HL-60 (cell line): Measurements from ENCODE around the gene AFAP1.

Source experiments
- DNase-seq, 2 experiments: peaks; one replicate each; pipeline ENCODE4 v3.0.0-alpha.2; 2010 to 2020; ENCODE audit warnings: low read depth in 1 of 2, low spot score in 1 of 2
- H3K27ac ChIP-seq: fragments of 250-450 bp; sonication (Bioruptor Pico); replicated peaks from 2 replicates; pipeline ENCODE4 v1.5.1; 2020; ENCODE audit warnings: mild to moderate bottlenecking, moderate library complexity
- H3K27me3 ChIP-seq: fragments of 250-450 bp; sonication (Bioruptor Pico); 2 replicates; pipeline ENCODE4 v1.5.1; 2021; ENCODE audit warnings: mild to moderate bottlenecking, moderate library complexity; ENCODE audit not compliant: insufficient read depth, poor library complexity, severe bottlenecking
- H3K4me3 ChIP-seq: replicated peaks from 2 replicates; pipeline ENCODE4 v1.5.1; 2011; ENCODE audit warnings: mild to moderate bottlenecking, control low read depth, low read length; ENCODE audit not compliant: insufficient read depth
- GABPA ChIP-seq: IDR thresholded peaks from 2 replicates; pipeline ENCODE4 v1.6.1; 2012; ENCODE audit warnings: low read depth
- POLR2AphosphoS5 ChIP-seq: IDR thresholded peaks from 2 replicates; pipeline ENCODE4 v1.6.1; 2012; ENCODE audit warnings: low read depth
- SPI1 ChIP-seq: IDR thresholded peaks from 2 replicates; pipeline ENCODE4 v1.6.1; 2012; ENCODE audit warnings: low read depth, mild to moderate bottlenecking, borderline replicate concordance
- TF ChIP-seq, protein P1 (sequence below): IDR thresholded peaks from 2 replicates; pipeline ENCODE4 v1.6.1; 2012; ENCODE audit warnings: low read depth; ENCODE audit not compliant: insufficient replicate concordance
- TF ChIP-seq, protein P2 (sequence below): IDR thresholded peaks from one replicate; pipeline ENCODE4 v1.5.1; 2011; ENCODE audit warnings: low read length, control low read depth, inconsistent platforms; ENCODE audit not compliant: insufficient read depth

AFAP1 gene

DNA sequence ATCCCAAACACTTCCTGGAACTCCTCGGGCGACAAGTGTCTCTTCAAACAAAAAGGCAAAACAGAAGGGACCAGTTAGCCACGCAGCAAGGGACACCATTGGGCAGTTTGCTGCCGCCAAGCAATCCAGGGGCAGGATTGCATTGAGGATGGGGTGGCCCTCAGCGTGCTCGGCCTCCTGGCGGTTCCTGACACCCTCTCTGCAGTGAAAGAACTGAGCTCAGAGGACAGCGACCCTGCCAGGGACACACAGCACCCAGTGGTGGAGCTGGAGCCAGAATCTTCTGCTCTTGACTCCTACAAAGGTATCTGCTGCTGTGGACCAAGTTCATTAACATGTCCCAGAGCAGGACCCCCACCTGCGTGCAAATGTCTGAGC is 27.4 kb upstream of the AFAP1 start:
- Histone ChIP-seq H3K27ac (no peak overlapping the region), H3K27me3 (peaks cover 14% of the 10 kb centered on the region), H3K4me3 (no peak overlapping the region)
- no peak for TF ChIP-seq SPI1
- no peak for DNase-seq

DNA sequence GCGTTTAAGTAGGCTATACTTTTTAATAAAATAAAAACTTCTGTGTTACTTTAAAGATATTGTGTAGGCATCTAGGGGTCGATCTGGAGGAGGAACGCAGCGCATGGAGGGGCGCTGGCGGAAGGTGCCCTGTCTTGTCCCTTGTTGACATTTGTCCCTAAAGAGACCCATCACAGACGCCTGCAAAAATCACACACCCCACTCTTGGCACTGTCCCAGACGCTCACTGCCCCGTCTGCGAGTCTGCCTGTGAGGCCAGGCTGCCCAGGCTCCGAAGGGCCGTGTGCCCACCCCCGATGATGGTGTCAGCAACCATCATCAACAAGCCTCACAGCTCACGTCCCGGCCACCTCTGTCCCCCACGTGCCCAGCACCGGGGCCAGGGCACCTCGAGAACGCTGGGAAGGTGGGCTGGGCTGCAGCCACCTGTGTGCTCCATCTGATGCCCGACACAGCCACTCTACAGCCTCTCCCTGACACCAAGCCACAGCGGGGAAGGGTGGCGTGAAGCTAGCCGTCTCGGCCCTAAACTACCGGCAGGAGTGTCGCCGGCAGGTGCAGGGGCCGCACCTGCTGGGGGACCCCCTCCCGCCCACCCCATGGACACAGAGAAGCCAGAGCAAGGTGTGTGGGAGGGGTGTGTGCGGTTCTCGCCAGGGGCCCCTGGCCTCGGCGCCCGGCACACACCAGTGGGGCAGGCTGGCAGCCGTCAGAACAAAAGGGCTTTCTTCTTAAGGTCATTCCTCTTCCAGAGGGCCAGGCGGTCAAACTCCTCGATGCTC is 26.8 kb upstream of the AFAP1 start:
- Histone ChIP-seq H3K4me3 (no peak overlapping the region), H3K27me3 (peaks cover 14% of the 10 kb centered on the region), H3K27ac (no peak overlapping the region)
- TF ChIP-seq, protein P1, sequence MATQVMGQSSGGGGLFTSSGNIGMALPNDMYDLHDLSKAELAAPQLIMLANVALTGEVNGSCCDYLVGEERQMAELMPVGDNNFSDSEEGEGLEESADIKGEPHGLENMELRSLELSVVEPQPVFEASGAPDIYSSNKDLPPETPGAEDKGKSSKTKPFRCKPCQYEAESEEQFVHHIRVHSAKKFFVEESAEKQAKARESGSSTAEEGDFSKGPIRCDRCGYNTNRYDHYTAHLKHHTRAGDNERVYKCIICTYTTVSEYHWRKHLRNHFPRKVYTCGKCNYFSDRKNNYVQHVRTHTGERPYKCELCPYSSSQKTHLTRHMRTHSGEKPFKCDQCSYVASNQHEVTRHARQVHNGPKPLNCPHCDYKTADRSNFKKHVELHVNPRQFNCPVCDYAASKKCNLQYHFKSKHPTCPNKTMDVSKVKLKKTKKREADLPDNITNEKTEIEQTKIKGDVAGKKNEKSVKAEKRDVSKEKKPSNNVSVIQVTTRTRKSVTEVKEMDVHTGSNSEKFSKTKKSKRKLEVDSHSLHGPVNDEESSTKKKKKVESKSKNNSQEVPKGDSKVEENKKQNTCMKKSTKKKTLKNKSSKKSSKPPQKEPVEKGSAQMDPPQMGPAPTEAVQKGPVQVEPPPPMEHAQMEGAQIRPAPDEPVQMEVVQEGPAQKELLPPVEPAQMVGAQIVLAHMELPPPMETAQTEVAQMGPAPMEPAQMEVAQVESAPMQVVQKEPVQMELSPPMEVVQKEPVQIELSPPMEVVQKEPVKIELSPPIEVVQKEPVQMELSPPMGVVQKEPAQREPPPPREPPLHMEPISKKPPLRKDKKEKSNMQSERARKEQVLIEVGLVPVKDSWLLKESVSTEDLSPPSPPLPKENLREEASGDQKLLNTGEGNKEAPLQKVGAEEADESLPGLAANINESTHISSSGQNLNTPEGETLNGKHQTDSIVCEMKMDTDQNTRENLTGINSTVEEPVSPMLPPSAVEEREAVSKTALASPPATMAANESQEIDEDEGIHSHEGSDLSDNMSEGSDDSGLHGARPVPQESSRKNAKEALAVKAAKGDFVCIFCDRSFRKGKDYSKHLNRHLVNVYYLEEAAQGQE, result no peak
- no peak for TF ChIP-seq POLR2AphosphoS5
- TF ChIP-seq, protein P2, sequence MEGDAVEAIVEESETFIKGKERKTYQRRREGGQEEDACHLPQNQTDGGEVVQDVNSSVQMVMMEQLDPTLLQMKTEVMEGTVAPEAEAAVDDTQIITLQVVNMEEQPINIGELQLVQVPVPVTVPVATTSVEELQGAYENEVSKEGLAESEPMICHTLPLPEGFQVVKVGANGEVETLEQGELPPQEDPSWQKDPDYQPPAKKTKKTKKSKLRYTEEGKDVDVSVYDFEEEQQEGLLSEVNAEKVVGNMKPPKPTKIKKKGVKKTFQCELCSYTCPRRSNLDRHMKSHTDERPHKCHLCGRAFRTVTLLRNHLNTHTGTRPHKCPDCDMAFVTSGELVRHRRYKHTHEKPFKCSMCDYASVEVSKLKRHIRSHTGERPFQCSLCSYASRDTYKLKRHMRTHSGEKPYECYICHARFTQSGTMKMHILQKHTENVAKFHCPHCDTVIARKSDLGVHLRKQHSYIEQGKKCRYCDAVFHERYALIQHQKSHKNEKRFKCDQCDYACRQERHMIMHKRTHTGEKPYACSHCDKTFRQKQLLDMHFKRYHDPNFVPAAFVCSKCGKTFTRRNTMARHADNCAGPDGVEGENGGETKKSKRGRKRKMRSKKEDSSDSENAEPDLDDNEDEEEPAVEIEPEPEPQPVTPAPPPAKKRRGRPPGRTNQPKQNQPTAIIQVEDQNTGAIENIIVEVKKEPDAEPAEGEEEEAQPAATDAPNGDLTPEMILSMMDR, result no peak
- no peak for TF ChIP-seq GABPA
- no peak for TF ChIP-seq SPI1
- no peak for DNase-seq

DNA sequence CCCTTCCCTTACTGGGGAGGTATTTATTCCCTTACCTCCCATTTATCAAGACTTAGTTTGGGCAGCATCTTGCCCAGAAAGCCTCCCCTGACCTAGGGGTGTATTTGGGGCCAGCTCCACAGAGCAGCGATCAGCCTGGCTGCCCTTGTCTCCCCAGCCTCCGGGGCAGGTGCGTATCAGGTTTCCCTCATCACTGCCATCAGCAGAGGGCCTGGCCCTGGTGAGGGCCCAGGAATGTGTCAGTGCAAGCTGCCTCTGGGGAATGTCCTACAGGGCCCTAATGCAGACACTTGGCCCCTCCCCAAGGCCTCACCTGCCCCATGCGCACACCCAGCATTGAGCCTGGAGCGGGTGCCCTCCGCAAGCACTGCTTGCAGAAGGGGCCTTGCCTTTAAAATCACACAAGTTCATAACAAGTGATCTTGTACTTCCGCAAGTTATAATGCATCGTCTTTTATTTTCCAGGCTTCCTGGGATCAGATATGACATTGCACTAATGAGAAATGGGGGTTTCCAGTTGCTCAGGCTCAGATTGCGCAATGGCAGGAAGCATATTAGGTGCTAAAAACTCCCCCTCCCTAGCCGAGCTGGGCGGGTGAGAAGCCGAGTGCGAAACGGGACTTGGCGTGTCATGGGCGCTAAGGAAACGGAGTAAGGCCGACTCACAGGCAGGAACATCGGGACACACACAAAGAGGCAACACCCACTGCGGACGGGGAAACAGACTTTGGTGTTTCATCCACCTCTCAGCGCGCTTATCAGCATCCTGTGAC is 25.4 kb upstream of the AFAP1 start:
- H3K27ac ChIP-seq, result no peak overlapping the region
- TF ChIP-seq, protein P2, result no peak
- TF ChIP-seq, protein P1, result no peak
- TF ChIP-seq POLR2AphosphoS5, result no peak
- TF ChIP-seq GABPA, result no peak
- no peak for TF ChIP-seq SPI1
- peaks cover 17% of the 10 kb centered on the region for H3K27me3 ChIP-seq
- DNase-seq, result no peak
- H3K4me3 ChIP-seq, result no peak overlapping the region

DNA sequence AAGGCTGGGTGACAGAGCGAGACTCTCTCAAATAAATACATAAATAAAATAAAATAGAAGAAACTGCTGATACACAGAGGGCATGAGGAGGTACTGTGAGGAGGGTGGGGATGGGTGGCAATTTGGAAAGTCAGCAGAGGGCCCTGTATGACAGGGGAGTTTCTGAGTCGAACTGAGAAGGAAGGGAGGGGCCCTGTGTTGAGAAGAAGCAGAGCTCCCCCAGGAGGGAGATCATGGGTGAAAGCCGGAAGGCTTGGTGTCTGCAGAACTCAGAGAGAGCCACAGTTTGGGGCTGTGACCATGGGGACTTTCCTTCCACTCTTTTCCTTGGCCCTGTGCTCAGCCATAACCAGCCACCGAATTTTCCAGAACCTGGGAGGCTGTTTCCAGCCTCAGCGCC is 24.8 kb upstream of the AFAP1 start:
- H3K4me3 ChIP-seq, result no peak overlapping the region
- no peak for DNase-seq
- peaks cover 17% of the 10 kb centered on the region for H3K27me3 ChIP-seq
- no peak overlapping the region for H3K27ac ChIP-seq
- no peak for TF ChIP-seq SPI1
- TF ChIP-seq, protein P2, result no peak
- no peak for TF ChIP-seq POLR2AphosphoS5
- no peak for TF ChIP-seq GABPA
- TF ChIP-seq, protein P1, result no peak
